Measurements from ENCODE around the gene ZFPL1.
"Not testable (repeated sequence)": the region's sequence is repeated elsewhere in the genome, so short reads cannot be mapped to it uniquely, and the experiment has no call there.

The ZFPL1 gene

GRCh38 chr11:65113361-65113756 is 29.3 kb downstream of the ZFPL1 start:
- H3K27ac ChIP-seq (ENCODE audit: low read depth in 2 of 2, low read length in 2 of 2) = no peak overlapping the region

GRCh38 chr11:65113839-65114238 is 29.8 kb downstream of the ZFPL1 start:
- no peak overlapping the region for H3K9ac ChIP-seq (ENCODE audit: low read depth in 1 of 2, low read length in 2 of 2)
- H3K9me3 ChIP-seq (ENCODE audit: control insufficient read depth in 2 of 2, low read length in 2 of 2) = no peaks in the 10 kb centered on the region
- H3K27ac ChIP-seq (ENCODE audit: low read depth in 2 of 2, low read length in 2 of 2) = no peak overlapping the region
- peaks cover 16 to 25% of the 10 kb centered on the region in 2 donors for H3K36me3 ChIP-seq (ENCODE audit: control insufficient read depth in 2 of 2, insufficient read depth in 2 of 2, low read length in 2 of 2)
- H3K27me3 ChIP-seq (ENCODE audit: control insufficient read depth in 2 of 2, insufficient read depth in 2 of 2, low read length in 2 of 2) = no peaks in the 10 kb centered on the region
- H3K4me1 ChIP-seq (ENCODE audit: control insufficient read depth in 2 of 2, insufficient read depth in 2 of 2, low read length in 2 of 2) = peaks cover 38 to 39% of the 10 kb centered on the region in 2 donors
- H3K4me3 ChIP-seq (ENCODE audit: low read length in 2 of 2) = peak overlapping the region in 1 of 2 donors; percentile 66

More at GRCh38 chr11:65113361-65113756, 29.3 kb downstream of the ZFPL1 start:
- Histone ChIP-seq H3K36me3 (ENCODE audit: control insufficient read depth in 2 of 2, insufficient read depth in 2 of 2, low read length in 2 of 2) (peaks cover 16 to 21% of the 10 kb centered on the region in 2 donors), H3K9me3 (ENCODE audit: control insufficient read depth in 2 of 2, low read length in 2 of 2) (no peaks in the 10 kb centered on the region), H3K4me3 (ENCODE audit: low read length in 2 of 2) (peak overlapping the region; percentile 66), H3K4me1 (ENCODE audit: control insufficient read depth in 2 of 2, insufficient read depth in 2 of 2, low read length in 2 of 2) (peaks cover 38 to 39% of the 10 kb centered on the region in 2 donors), H3K27me3 (ENCODE audit: control insufficient read depth in 2 of 2, insufficient read depth in 2 of 2, low read length in 2 of 2) (no peaks in the 10 kb centered on the region), H3K9ac (ENCODE audit: low read depth in 1 of 2, low read length in 2 of 2) (peak overlapping the region; percentile 65 to 74)

- H3K9me3 ChIP-seq (ENCODE audit: control insufficient read depth in 2 of 2, low read length in 2 of 2) = no peaks in the 10 kb centered on the region
- H3K27me3 ChIP-seq (ENCODE audit: control insufficient read depth in 2 of 2, insufficient read depth in 2 of 2, low read length in 2 of 2) = no peaks in the 10 kb centered on the region
- H3K27ac ChIP-seq (ENCODE audit: low read depth in 2 of 2, low read length in 2 of 2) = no peak overlapping the region
- H3K36me3 ChIP-seq (ENCODE audit: control insufficient read depth in 2 of 2, insufficient read depth in 2 of 2, low read length in 2 of 2) = peaks cover 13 to 23% of the 10 kb centered on the region in 2 donors
- H3K4me3 ChIP-seq (ENCODE audit: low read length in 2 of 2) = no peak overlapping the region
- H3K9ac ChIP-seq (ENCODE audit: low read depth in 1 of 2, low read length in 2 of 2) = no peak overlapping the region
- H3K4me1 ChIP-seq (ENCODE audit: control insufficient read depth in 2 of 2, insufficient read depth in 2 of 2, low read length in 2 of 2) = peaks cover 38 to 39% of the 10 kb centered on the region in 2 donors
These were observed 30.6 kb downstream of the ZFPL1 start for GRCh38 chr11:65114538-65115171.

GRCh38 chr11:65115361-65116082 is 31.5 kb downstream of the ZFPL1 start:
- no peak overlapping the region for H3K9ac ChIP-seq (ENCODE audit: low read depth in 1 of 2, low read length in 2 of 2)
- H3K36me3 ChIP-seq (ENCODE audit: control insufficient read depth in 2 of 2, insufficient read depth in 2 of 2, low read length in 2 of 2) = peaks cover 17 to 27% of the 10 kb centered on the region in 2 donors
- H3K4me1 ChIP-seq (ENCODE audit: control insufficient read depth in 2 of 2, insufficient read depth in 2 of 2, low read length in 2 of 2) = peaks cover 36% of the 10 kb centered on the region in 2 donors
- H3K9me3 ChIP-seq (ENCODE audit: control insufficient read depth in 2 of 2, low read length in 2 of 2) = no peaks in the 10 kb centered on the region
- no peak overlapping the region for H3K27ac ChIP-seq (ENCODE audit: low read depth in 2 of 2, low read length in 2 of 2)
- no peak overlapping the region for H3K4me3 ChIP-seq (ENCODE audit: low read length in 2 of 2)
- no peaks in the 10 kb centered on the region for H3K27me3 ChIP-seq (ENCODE audit: control insufficient read depth in 2 of 2, insufficient read depth in 2 of 2, low read length in 2 of 2)

- Histone ChIP-seq H3K9me3 (ENCODE audit: control insufficient read depth in 2 of 2, low read length in 2 of 2) (no peaks in the 10 kb centered on the region), H3K4me3 (ENCODE audit: low read length in 2 of 2) (peak overlapping the region; percentile 79 to 87), H3K36me3 (ENCODE audit: control insufficient read depth in 2 of 2, insufficient read depth in 2 of 2, low read length in 2 of 2) (peaks cover 21 to 30% of the 10 kb centered on the region in 2 donors), H3K27ac (ENCODE audit: low read depth in 2 of 2, low read length in 2 of 2) (peak overlapping the region; percentile 73 to 90), H3K27me3 (ENCODE audit: control insufficient read depth in 2 of 2, insufficient read depth in 2 of 2, low read length in 2 of 2) (no peaks in the 10 kb centered on the region), H3K4me1 (ENCODE audit: control insufficient read depth in 2 of 2, insufficient read depth in 2 of 2, low read length in 2 of 2) (peaks cover 40 to 41% of the 10 kb centered on the region in 2 donors), H3K9ac (ENCODE audit: low read depth in 1 of 2, low read length in 2 of 2) (peak overlapping the region; percentile 82 to 85)
These were observed 32.6 kb downstream of the ZFPL1 start for GRCh38 chr11:65116370-65117205.

- Histone ChIP-seq H3K9me3 (ENCODE audit: control insufficient read depth in 2 of 2, low read length in 2 of 2) (no peaks in the 10 kb centered on the region), H3K27me3 (ENCODE audit: control insufficient read depth in 2 of 2, insufficient read depth in 2 of 2, low read length in 2 of 2) (no peaks in the 10 kb centered on the region), H3K4me1 (ENCODE audit: control insufficient read depth in 2 of 2, insufficient read depth in 2 of 2, low read length in 2 of 2) (peaks cover 35 to 36% of the 10 kb centered on the region in 2 donors), H3K4me3 (ENCODE audit: low read length in 2 of 2) (peak within 1 kb of the TSS; percentile 79 to 87), H3K36me3 (ENCODE audit: control insufficient read depth in 2 of 2, insufficient read depth in 2 of 2, low read length in 2 of 2) (peaks cover 21 to 30% of the 10 kb centered on the region in 2 donors), H3K9ac (ENCODE audit: low read depth in 1 of 2, low read length in 2 of 2) (peak within 1 kb of the TSS; percentile 82 to 85), H3K27ac (ENCODE audit: low read depth in 2 of 2, low read length in 2 of 2) (peak within 1 kb of the TSS; percentile 73 to 90)
These were observed 33.4 kb downstream of the ZFPL1 start, which contains the start of gene ZNHIT2 for GRCh38 chr11:65117206-65118096. Gene ZNHIT2 (minus strand): TSS chr11:65117701. CDS start chr11:65117653, 48 bp downstream.

- H3K4me1 ChIP-seq (ENCODE audit: control insufficient read depth in 2 of 2, insufficient read depth in 2 of 2, low read length in 2 of 2) = peaks cover 33 to 34% of the 10 kb centered on the region in 2 donors
- peak overlapping the region; percentile 6 to 90 for H3K27ac ChIP-seq (ENCODE audit: low read depth in 2 of 2, low read length in 2 of 2)
- H3K36me3 ChIP-seq (ENCODE audit: control insufficient read depth in 2 of 2, insufficient read depth in 2 of 2, low read length in 2 of 2) = peaks cover 21 to 30% of the 10 kb centered on the region in 2 donors
These were observed 34.2 kb downstream of the ZFPL1 start for GRCh38 chr11:65118097-65118837.

GRCh38 chr11:65118891-65119669 is 35.1 kb downstream of the ZFPL1 start:
- not testable (repeated sequence) for H3K9me3 ChIP-seq (ENCODE audit: control insufficient read depth in 2 of 2, low read length in 2 of 2); H3K4me3 ChIP-seq (ENCODE audit: low read length in 2 of 2); H3K27me3 ChIP-seq (ENCODE audit: control insufficient read depth in 2 of 2, insufficient read depth in 2 of 2, low read length in 2 of 2); H3K27ac ChIP-seq (ENCODE audit: low read depth in 2 of 2, low read length in 2 of 2); H3K9ac ChIP-seq (ENCODE audit: low read depth in 1 of 2, low read length in 2 of 2)
- Histone ChIP-seq H3K36me3 (ENCODE audit: control insufficient read depth in 2 of 2, insufficient read depth in 2 of 2, low read length in 2 of 2) (peaks cover 22 to 30% of the 10 kb centered on the region in 2 donors), H3K4me1 (ENCODE audit: control insufficient read depth in 2 of 2, insufficient read depth in 2 of 2, low read length in 2 of 2) (peaks cover 29 to 30% of the 10 kb centered on the region in 2 donors)

More at GRCh38 chr11:65118097-65118837, 34.2 kb downstream of the ZFPL1 start:
- no peak overlapping the region for H3K4me3 ChIP-seq (ENCODE audit: low read length in 2 of 2)
- H3K9me3 ChIP-seq (ENCODE audit: control insufficient read depth in 2 of 2, low read length in 2 of 2) = no peaks in the 10 kb centered on the region
- no peak overlapping the region for H3K9ac ChIP-seq (ENCODE audit: low read depth in 1 of 2, low read length in 2 of 2)
- no peaks in the 10 kb centered on the region for H3K27me3 ChIP-seq (ENCODE audit: control insufficient read depth in 2 of 2, insufficient read depth in 2 of 2, low read length in 2 of 2)
